Keratinocyte (primary cell): ENCODE results near the gene GET3. TPM values are rescaled to one million over a fixed set of nuclear protein-coding genes. Genes with fewer than 3 reads are reported as not detected.

ENCODE experiments used
- DNase-seq: peaks from one replicate; pipeline ENCODE4 v3.0.0-alpha.2; 2011; ENCODE audit warnings: low read depth, missing footprints, low spot score
- FAIRE-seq: peaks from 2 replicates; lab custom pipeline; 2011; peaks lifted over from hg19 to GRCh38; lab: Jason Lieb, UNC
- H2AFZ ChIP-seq: 2 replicates; pipeline ENCODE4 v1.6.0; 2012; ENCODE audit warnings: low read length, control low read depth, inconsistent platforms; ENCODE audit not compliant: control insufficient read depth
- H3K27ac ChIP-seq: 2 replicates; pipeline ENCODE4 v1.5.1; 2011; ENCODE audit warnings: low read length; ENCODE audit not compliant: control insufficient read depth, insufficient read depth
- H3K27me3 ChIP-seq: 3 replicates; pipeline ENCODE4 v1.6.0; 2011; ENCODE audit warnings: low read length; ENCODE audit not compliant: control insufficient read depth, insufficient read depth; ENCODE audit errors: extremely low read depth
- H3K36me3 ChIP-seq, 2 experiments: 2 replicates in 1 of 2; 3 replicates in 1 of 2; pipeline ENCODE4 v1.5.1; 2011; ENCODE audit warnings: low read length in 2 of 2, mild to moderate bottlenecking in 1 of 2; ENCODE audit not compliant: control insufficient read depth in 2 of 2, insufficient read depth in 2 of 2; ENCODE audit errors: extremely low read depth in 1 of 2
- H3K4me1 ChIP-seq: 3 replicates; pipeline ENCODE4 v1.5.1; 2011; ENCODE audit warnings: low read length; ENCODE audit not compliant: control insufficient read depth, insufficient read depth; ENCODE audit errors: extremely low read depth
- H3K4me2 ChIP-seq: 3 replicates; pipeline ENCODE4 v1.6.0; 2011; ENCODE audit warnings: low read depth, low read length; ENCODE audit not compliant: control insufficient read depth, insufficient read depth; ENCODE audit errors: extremely low read depth
- H3K4me3 ChIP-seq, 3 experiments: fragments of 200-600 bp in 1 of 3; sonication (generic) in 1 of 3; 2 replicates in 2 of 3; 3 replicates in 1 of 3; pipeline ENCODE4 v1.5.1; 2011 to 2016; ENCODE audit warnings: low read length in 3 of 3, mild to moderate bottlenecking in 3 of 3, control low read depth in 2 of 3, inconsistent platforms in 1 of 3, low read depth in 1 of 3, mixed read lengths in 1 of 3, mixed run types in 1 of 3, moderate library complexity in 1 of 3; ENCODE audit not compliant: control insufficient read depth in 2 of 3, insufficient read depth in 2 of 3; ENCODE audit errors: extremely low read depth in 1 of 3
- H3K79me2 ChIP-seq: 2 replicates; pipeline ENCODE4 v1.6.0; 2012; ENCODE audit warnings: low read length; ENCODE audit not compliant: control insufficient read depth, insufficient read depth
- H3K9ac ChIP-seq: 3 replicates; pipeline ENCODE4 v1.6.0; 2011; ENCODE audit warnings: low read length; ENCODE audit not compliant: control insufficient read depth, insufficient read depth; ENCODE audit errors: extremely low read depth
- H3K9me1 ChIP-seq: 3 replicates; pipeline ENCODE4 v1.6.0; 2011; ENCODE audit warnings: low read length; ENCODE audit not compliant: control insufficient read depth, insufficient read depth; ENCODE audit errors: extremely low read depth
- H3K9me3 ChIP-seq: 2 replicates; pipeline ENCODE4 v1.5.1; 2012; ENCODE audit warnings: low read depth, low read length; ENCODE audit not compliant: control insufficient read depth
- H4K20me1 ChIP-seq: 3 replicates; pipeline ENCODE4 v1.6.0; 2011; ENCODE audit warnings: low read length; ENCODE audit not compliant: control insufficient read depth, insufficient read depth; ENCODE audit errors: extremely low read depth
- EZH2 ChIP-seq: IDR thresholded peaks from one replicate; pipeline ENCODE4 v1.6.1; 2012; ENCODE audit warnings: inconsistent platforms, mild to moderate bottlenecking, low read length, moderate library complexity
- dilution Hi-C: fragments of 300-500 bp; cut with MboI; formaldehyde crosslinking; loops from one replicate; pipeline ENCODE4 v1.7.0; 2020; ENCODE audit warnings: low sequenced_read_pairs; ENCODE audit not compliant: extremely low pct_ligation_motif_present
- polyA plus RNA-seq, 5 experiments: library from polyadenylated mRNA; depleted of rRNA in 3 of 5; stranded (reverse) in 3 of 5; stranded (forward) in 1 of 5; unstranded in 1 of 5; fragments of >200 nt; gene quantifications; 1 replicate in 1 of 5; 2 replicates in 3 of 5; 3 replicates in 1 of 5; pipeline versions ENCODE4 v1.2.1 to v1.2.3, GENCODE V29; 2011 to 2012; ENCODE audit warnings: missing spikeins in 2 of 5, low read depth in 1 of 5, low replicate concordance in 1 of 5
- TF ChIP-seq, protein P1 (sequence below), 3 experiments: IDR thresholded peaks in 1 of 3; conservative IDR thresholded peaks in 1 of 3; optimal IDR thresholded peaks in 1 of 3; 2 replicates in 2 of 3; 3 replicates in 1 of 3; pipeline versions ENCODE3 to v1.5.1; 2011; ENCODE audit warnings: low read length in 3 of 3, mild to moderate bottlenecking in 3 of 3, moderate library complexity in 2 of 3, control low read depth in 1 of 3, inconsistent platforms in 1 of 3; ENCODE audit not compliant: insufficient read depth in 2 of 3; ENCODE audit errors: extremely low read depth in 1 of 3

The GET3 gene
- polyA plus RNA-seq, 1 donor (not counting 4 experiments of a cell fraction or from before 2014, with no cell fraction given) = 104 TPM

DNA sequence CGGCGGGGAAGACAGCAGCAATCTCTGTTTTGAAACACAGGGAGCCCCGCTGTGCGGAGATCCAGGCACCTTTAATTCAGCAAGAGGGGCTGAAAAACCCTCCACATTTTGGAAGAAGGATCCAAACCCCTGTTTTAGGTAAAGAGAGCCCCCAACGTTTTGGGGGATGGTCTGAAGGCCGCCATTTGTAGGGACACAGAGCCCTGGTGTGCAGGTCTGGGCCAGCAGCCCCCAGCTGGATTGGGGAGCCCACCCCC lies 41.5 kb downstream of the GET3 start:
- Histone ChIP-seq H3K36me3 (peaks cover 2 to 5% of the 10 kb centered on the region in 2 experiments), H3K79me2 (peaks cover 3% of the 10 kb centered on the region), H3K9ac (peak overlapping the region; percentile 79), H3K9me1 (no peaks in the 10 kb centered on the region), H2AFZ (peak overlapping the region; percentile 73), H3K27me3 (no peaks in the 10 kb centered on the region), H3K4me3 (peak overlapping the region; percentile 57 to 86 (median 76)), H3K9me3 (no peaks in the 10 kb centered on the region), H3K27ac (peak overlapping the region; percentile 85), H3K4me1 (peaks cover 45% of the 10 kb centered on the region), H4K20me1 (no peaks in the 10 kb centered on the region), H3K4me2 (peak overlapping the region; percentile 93)
- FAIRE-seq (no peak), DNase-seq (no peak)
- dilution Hi-C loops = no loop called here
- TF ChIP-seq, protein P1, sequence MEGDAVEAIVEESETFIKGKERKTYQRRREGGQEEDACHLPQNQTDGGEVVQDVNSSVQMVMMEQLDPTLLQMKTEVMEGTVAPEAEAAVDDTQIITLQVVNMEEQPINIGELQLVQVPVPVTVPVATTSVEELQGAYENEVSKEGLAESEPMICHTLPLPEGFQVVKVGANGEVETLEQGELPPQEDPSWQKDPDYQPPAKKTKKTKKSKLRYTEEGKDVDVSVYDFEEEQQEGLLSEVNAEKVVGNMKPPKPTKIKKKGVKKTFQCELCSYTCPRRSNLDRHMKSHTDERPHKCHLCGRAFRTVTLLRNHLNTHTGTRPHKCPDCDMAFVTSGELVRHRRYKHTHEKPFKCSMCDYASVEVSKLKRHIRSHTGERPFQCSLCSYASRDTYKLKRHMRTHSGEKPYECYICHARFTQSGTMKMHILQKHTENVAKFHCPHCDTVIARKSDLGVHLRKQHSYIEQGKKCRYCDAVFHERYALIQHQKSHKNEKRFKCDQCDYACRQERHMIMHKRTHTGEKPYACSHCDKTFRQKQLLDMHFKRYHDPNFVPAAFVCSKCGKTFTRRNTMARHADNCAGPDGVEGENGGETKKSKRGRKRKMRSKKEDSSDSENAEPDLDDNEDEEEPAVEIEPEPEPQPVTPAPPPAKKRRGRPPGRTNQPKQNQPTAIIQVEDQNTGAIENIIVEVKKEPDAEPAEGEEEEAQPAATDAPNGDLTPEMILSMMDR (optimal IDR thresholded peaks at IDR 0.05 in 1 of 3, IDR thresholded peaks at IDR 0.05 in 1 of 3, conservative IDR thresholded peaks at IDR 0.05 in 1 of 3; ENCODE audit: extremely low read depth in 1 of 3, insufficient read depth in 2 of 3, low read length in 3 of 3) = no peak
- no peak for TF ChIP-seq EZH2

DNA sequence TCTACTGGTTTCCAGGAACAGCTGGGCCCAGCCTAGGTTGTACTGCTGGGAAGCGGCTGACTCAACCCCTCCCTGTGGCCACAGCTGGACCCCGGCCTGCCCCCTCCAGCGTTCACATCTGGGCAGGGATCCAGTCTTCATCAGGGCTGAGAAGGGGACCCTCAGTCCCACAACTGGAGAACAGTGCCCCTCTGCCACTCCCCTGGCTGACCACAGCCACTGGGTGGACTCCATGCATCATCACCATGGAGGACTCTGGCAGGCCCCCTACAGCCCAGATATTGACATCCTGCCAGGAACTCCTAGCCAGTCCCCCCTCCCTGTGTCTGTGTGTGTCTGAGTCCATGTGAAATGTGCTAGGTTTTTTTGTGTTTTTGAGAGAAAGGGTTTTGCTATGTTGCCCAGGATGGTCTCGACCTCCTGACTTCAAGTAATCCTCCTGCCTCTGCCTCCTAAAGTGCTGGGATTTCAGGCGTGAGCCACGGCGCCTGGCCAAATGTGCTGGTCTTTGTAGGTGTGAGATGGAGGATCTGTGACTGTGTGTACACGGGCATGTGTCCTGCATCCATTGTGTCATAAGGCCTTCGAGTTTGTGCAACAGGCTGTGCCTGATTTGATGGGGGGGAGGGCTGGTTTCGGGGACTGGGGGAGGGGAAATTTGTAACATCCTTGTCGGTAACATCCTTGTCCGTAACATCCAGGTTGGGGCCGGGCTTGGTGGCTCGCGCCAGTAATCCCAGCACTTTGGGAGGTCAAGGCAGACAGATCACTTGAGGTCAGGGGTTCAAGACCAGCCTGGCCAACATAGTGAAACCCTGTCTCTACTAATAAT lies 42.1 kb downstream of the GET3 start:
- H3K4me1 ChIP-seq = peaks cover 48% of the 10 kb centered on the region
- H3K9me1 ChIP-seq = no peaks in the 10 kb centered on the region
- H3K9ac ChIP-seq = peak overlapping the region; percentile 79
- no peak for DNase-seq
- H3K4me3 ChIP-seq = peak overlapping the region; percentile 57 to 86 (median 76)
- no peaks in the 10 kb centered on the region for H3K27me3 ChIP-seq
- no peaks in the 10 kb centered on the region for H4K20me1 ChIP-seq
- dilution Hi-C loops = no loop called here
- FAIRE-seq = no peak
- H2AFZ ChIP-seq = peak overlapping the region; percentile 73
- TF ChIP-seq, protein P1 (optimal IDR thresholded peaks at IDR 0.05 in 1 of 3, IDR thresholded peaks at IDR 0.05 in 1 of 3, conservative IDR thresholded peaks at IDR 0.05 in 1 of 3; ENCODE audit: extremely low read depth in 1 of 3, insufficient read depth in 2 of 3, low read length in 3 of 3) = no peak
- peak overlapping the region; percentile 93 for H3K4me2 ChIP-seq
- peaks cover under 1 to 4% of the 10 kb centered on the region in 2 experiments for H3K36me3 ChIP-seq
- peak overlapping the region; percentile 85 for H3K27ac ChIP-seq
- H3K9me3 ChIP-seq = no peaks in the 10 kb centered on the region
- H3K79me2 ChIP-seq = peaks cover 3% of the 10 kb centered on the region
